ENCODE data around the gene SLC27A5. TPM values are rescaled to one million over a fixed set of nuclear protein-coding genes. Genes with fewer than 3 reads are reported as not detected.

The SLC27A5 gene, protein sequence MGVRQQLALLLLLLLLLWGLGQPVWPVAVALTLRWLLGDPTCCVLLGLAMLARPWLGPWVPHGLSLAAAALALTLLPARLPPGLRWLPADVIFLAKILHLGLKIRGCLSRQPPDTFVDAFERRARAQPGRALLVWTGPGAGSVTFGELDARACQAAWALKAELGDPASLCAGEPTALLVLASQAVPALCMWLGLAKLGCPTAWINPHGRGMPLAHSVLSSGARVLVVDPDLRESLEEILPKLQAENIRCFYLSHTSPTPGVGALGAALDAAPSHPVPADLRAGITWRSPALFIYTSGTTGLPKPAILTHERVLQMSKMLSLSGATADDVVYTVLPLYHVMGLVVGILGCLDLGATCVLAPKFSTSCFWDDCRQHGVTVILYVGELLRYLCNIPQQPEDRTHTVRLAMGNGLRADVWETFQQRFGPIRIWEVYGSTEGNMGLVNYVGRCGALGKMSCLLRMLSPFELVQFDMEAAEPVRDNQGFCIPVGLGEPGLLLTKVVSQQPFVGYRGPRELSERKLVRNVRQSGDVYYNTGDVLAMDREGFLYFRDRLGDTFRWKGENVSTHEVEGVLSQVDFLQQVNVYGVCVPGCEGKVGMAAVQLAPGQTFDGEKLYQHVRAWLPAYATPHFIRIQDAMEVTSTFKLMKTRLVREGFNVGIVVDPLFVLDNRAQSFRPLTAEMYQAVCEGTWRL
- total RNA-seq (6.1 and 7.1 TPM in 2 replicates), polyA plus RNA-seq (12.1 and 16.0 TPM in 2 replicates), polyA minus RNA-seq (7.5 and 9.7 TPM in 2 replicates), Bru-seq, nascent RNA (percentile 22 among the genes with signal in this experiment), BruChase-seq, experiment 1, labeled RNA remaining after a 6-hour chase (percentile 46 among the genes with signal in this experiment), BruChase-seq, experiment 2, labeled RNA remaining after a 2-hour chase (percentile 40 among the genes with signal in this experiment)
- 11.7 and 13.0 TPM in 2 replicates for polyA plus RNA-seq (2011; cell fraction: cytosol; rRNA removed)
- 4.0 and 4.3 TPM in 2 replicates for polyA plus RNA-seq (2011; cell fraction: nucleus; rRNA removed)
- polyA plus RNA-seq (2012), result 11.2 and 13.8 TPM in 2 replicates
- polyA minus RNA-seq (2011; cell fraction: cytosol; rRNA and poly(A)+ RNA removed), result 16.4 TPM
- polyA minus RNA-seq (2011; cell fraction: nucleus; rRNA and poly(A)+ RNA removed), result 2.9 and 4.2 TPM in 2 replicates
- long read RNA-seq, transcript SLC27A5-204 (3 exons, 643 nt), result major isoform, 9 of 16 reads
- long read RNA-seq, partial matches to known transcripts, result 0 of 16 reads
- long read RNA-seq, other reads (novel, unspliced or antisense), result 3 of 16 reads

GRCh38 chr19:58511353-58512208 lies at the start of gene SLC27A5:
Gene SLC27A5 (minus strand): TSS chr19:58511992. CDS start chr19:58511955, 37 bp downstream.
- H3K27ac ChIP-seq (ENCODE audit: insufficient read depth, low read depth, low read length), result no peak within 1 kb of the TSS
- H3K4me3 ChIP-seq (replicated peaks in 1 of 3; ENCODE audit: insufficient read depth in 1 of 3, low read depth in 1 of 3, low read length in 3 of 3), result no peak within 1 kb of the TSS
- H3K9me3 ChIP-seq (replicated peaks; ENCODE audit: control insufficient read depth, insufficient read depth, low read length), result no peaks in the 10 kb centered on the region
- ChIA-PET POLR2A (no interaction called here), CTCF (interaction anchor here (2.1 kb wide), 1 partner anchor 8 kb away, joined by 6 read pairs; the partner anchor contains the start of gene ZBTB45)
- H3K4me2 ChIP-seq (ENCODE audit: insufficient read depth, low read length), result no peak within 1 kb of the TSS
- H4K20me1 ChIP-seq (replicated peaks; ENCODE audit: control insufficient read depth, extremely low read depth, insufficient read depth, low read length), result no peaks in the 10 kb centered on the region
- no peaks in the 10 kb centered on the region for H3K9me1 ChIP-seq (replicated peaks; ENCODE audit: control insufficient read depth, extremely low read depth, insufficient read depth, low read length)
- peaks cover 12% of the 10 kb centered on the region for H3K79me2 ChIP-seq (ENCODE audit: control insufficient read depth, insufficient read depth, low read length)
- TF ChIP-seq MYC (IDR thresholded peaks at IDR 0.05; ENCODE audit: low read depth, low read length) (no peak), EZH2 (IDR thresholded peaks at IDR 0.05; ENCODE audit: borderline replicate concordance, low read depth, low read length, severe bottlenecking) (no peak), POLR2AphosphoS5 (IDR thresholded peaks at IDR 0.05; ENCODE audit: insufficient read depth, low read depth, low read length) (no peak), GATA2 (IDR thresholded peaks at IDR 0.05; ENCODE audit: insufficient read depth, insufficient read length, low read depth, low read length) (no peak), POLR2A (IDR thresholded peaks at IDR 0.05; ENCODE audit: low read depth, low read length) (no peak), MAX (IDR thresholded peaks at IDR 0.05; ENCODE audit: insufficient read depth, insufficient read length) (no peak), JUN (IDR thresholded peaks at IDR 0.05; ENCODE audit: borderline replicate concordance, insufficient read depth, insufficient read length, low read depth) (no peak), FOS (IDR thresholded peaks at IDR 0.05; ENCODE audit: borderline replicate concordance, insufficient read depth, low read length) (no peak)
- TF ChIP-seq, protein P1, sequence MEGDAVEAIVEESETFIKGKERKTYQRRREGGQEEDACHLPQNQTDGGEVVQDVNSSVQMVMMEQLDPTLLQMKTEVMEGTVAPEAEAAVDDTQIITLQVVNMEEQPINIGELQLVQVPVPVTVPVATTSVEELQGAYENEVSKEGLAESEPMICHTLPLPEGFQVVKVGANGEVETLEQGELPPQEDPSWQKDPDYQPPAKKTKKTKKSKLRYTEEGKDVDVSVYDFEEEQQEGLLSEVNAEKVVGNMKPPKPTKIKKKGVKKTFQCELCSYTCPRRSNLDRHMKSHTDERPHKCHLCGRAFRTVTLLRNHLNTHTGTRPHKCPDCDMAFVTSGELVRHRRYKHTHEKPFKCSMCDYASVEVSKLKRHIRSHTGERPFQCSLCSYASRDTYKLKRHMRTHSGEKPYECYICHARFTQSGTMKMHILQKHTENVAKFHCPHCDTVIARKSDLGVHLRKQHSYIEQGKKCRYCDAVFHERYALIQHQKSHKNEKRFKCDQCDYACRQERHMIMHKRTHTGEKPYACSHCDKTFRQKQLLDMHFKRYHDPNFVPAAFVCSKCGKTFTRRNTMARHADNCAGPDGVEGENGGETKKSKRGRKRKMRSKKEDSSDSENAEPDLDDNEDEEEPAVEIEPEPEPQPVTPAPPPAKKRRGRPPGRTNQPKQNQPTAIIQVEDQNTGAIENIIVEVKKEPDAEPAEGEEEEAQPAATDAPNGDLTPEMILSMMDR (IDR thresholded peaks at IDR 0.05; ENCODE audit: extremely low read depth in 1 of 2, insufficient read depth in 1 of 2, low read depth in 1 of 2, low read length in 2 of 2), result no peak
- no peak for DNase-seq (ENCODE audit: low read depth, low spot score)
- no peak within 1 kb of the TSS for H3K9ac ChIP-seq (replicated peaks; ENCODE audit: extremely low read depth, insufficient read depth, low read length)
- H2AFZ ChIP-seq (ENCODE audit: low read depth, low read length), result no peak within 1 kb of the TSS
- no peaks in the 10 kb centered on the region for H3K27me3 ChIP-seq (ENCODE audit: control insufficient read depth in 2 of 2, insufficient read depth in 2 of 2, low read length in 2 of 2)
- dilution Hi-C loops (cut with MboI; ENCODE audit: extremely low pct_ligation_motif_present, low sequenced_read_pairs), result no loop called here
- H3K36me3 ChIP-seq (ENCODE audit: control insufficient read depth in 2 of 2, extremely low read depth in 1 of 2, insufficient read depth in 2 of 2, low read length in 2 of 2), result peaks cover 0 to 5% of the 10 kb centered on the region in 2 experiments
- FAIRE-seq, result no peak
- peaks cover 3% of the 10 kb centered on the region for H3K4me1 ChIP-seq (ENCODE audit: control insufficient read depth, extremely low read depth, insufficient read depth, low read length)
- intact Hi-C loops (cut with micrococcal nuclease), result no loop called here
- no TSS peak for BruUV-seq (replicated peaks)

Data from endothelial cell of umbilical vein (primary cell).